ENCODE results near the gene RFFL.
A peak's percentile ranks its signal among the peaks of the same experiment; 100 is the strongest.
"Not testable (repeated sequence)": the region's sequence is repeated elsewhere in the genome, so short reads cannot be mapped to it uniquely, and the experiment has no call there.

RFFL gene, protein sequence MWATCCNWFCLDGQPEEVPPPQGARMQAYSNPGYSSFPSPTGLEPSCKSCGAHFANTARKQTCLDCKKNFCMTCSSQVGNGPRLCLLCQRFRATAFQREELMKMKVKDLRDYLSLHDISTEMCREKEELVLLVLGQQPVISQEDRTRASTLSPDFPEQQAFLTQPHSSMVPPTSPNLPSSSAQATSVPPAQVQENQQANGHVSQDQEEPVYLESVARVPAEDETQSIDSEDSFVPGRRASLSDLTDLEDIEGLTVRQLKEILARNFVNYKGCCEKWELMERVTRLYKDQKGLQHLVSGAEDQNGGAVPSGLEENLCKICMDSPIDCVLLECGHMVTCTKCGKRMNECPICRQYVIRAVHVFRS

DNA sequence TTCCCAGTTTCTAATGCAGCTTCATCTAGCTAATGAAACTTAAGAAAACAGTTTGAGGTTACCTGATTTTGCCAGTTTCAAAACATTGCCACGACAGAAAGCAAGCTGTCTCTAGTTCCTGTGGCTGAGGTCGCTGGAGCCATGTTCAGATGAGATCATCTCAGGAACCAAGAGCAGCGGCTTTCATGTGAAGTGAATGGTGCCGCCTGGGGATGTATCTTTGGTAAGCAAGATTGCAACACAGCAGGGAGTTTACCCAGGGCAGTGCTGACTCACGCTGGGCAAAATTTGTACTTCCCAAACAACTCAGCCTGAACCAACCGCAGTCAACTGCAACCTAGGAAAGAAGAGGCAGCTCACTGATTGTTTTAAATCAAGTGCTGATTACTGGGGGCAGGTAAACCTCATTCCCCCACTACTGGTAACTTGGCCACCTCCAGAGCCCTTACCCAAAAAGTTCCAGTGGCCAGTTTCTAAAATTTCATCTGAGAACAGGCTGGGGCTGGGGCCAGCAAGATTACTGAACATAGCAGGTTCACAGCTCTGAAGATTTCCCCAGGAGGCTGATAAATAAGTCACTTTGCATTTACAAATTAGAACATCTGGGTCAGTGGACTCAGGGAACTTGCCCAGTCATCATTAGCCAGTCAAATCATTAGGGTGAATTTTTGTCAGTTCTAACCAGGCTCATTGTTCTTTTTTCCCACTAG, at the start of gene RFFL:
Gene RFFL, minus strand, starts transcription at position 194 of the 710 bp plus-strand sequence. CDS start 37,154 bp downstream, outside the sequence.
- peak; percentile 98 for DNase-seq (ENCODE audit: low read depth)

DNA sequence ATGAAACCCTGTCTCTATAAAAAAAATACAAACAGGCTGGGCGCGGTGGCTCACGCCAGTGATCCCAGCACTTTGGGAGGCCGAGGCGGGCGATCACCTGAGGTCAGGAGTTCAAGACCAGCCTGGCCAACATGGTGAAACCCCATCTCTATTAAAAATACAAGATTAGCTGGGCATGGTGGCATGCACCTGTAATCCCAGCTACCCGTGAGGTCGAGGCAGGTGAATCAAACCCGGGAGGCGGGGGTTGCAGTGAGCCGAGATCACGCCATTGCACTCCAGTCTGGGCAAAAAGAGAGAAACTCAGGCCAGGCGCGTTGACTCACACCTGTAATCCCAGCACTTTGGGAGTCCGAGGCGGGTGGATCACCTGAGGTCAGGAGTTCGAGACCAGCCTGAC, 47.3 kb upstream of the RFFL start:
- not testable (repeated sequence) for DNase-seq (ENCODE audit: low read depth)

DNA sequence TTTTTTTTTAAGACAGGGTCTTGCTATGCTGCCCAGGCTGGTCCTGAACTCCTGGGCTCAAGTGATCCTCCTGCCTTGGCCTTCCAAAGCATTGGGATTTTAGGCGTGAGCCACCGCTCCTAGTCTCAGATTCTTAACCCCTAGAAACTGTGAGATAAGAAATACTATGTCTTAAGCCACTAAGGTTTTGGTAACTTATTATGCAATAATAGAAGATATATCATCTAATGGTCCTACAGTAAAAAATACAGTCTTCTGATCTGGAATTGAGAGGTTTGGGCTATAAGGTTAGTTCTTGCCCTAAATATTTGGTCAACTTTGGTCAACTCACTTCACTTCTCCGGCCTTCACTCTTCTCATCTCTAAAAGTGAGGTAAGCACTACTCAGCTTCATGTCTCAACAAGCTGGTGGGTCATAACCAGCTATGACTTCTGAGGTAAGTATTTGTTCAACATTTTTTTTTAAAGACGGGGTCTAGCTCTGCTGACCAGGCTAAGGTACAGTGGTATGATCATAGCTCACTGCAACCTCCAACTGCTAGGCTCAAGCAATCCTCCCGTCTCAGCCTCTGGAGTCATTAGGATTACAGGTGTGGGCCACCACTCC, 41.4 kb upstream of the RFFL start:
- DNase-seq (ENCODE audit: low read depth): no peak

DNA sequence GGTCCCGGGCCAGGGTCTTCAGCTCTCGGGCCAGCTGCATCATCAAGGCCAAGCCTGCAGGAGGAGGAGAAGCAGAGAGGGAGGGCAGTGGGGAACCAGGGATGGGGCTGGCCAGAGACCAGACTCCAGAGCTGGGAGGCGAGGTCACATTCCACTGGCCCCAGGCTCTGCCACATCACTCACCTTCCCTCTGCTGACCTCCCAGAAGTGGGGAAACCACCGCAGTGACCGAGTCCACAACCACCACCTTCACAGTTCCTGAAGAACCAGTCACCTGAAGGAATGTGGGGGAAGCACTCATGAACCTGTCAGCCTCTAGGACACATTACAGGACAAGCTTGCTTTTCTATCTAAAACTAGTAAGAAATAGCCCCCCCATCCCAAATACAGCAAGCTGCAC, 39.8 kb upstream of the RFFL start:
- DNase-seq (ENCODE audit: low read depth): no peak

DNA sequence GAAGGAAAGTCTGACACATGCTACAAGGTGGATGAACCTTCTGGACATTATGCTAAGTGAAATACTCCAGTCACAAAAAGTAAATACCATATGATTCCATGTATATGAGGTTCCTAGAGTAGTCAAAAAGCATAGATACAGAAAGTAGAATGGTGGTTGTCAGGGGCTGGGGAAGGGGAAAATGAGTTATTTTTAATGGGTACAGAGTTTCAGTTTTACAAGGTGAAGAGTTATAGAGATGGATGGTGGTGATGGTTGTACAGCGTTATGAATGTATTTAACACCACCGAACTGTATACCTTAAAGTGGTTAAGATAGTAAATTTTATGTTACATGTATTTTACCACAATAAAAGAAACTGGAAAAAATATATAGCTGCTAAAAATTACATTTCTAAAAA, 38.2 kb upstream of the RFFL start:
- no peak for DNase-seq (ENCODE audit: low read depth)

DNA sequence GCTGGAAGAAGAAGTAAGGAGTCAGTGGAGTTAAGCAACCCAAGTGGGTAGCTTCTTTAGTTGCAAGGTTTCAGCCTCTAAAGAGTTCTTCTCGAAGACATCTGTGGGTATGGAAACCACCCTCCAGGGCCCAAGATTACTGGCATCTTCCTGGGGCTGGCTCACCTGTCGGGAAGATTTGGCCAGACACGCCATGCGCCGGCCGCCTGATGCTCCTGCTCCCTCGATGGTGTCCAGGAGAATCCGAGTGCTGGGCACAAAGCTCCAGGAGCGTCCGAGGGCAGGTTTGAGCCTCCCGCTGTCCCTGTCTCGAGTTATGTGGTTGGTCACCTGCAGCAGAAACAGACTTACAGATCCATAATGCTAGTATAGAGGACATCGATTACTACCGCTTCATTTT, 37.5 kb upstream of the RFFL start:
- no peak for DNase-seq (ENCODE audit: low read depth)

DNA sequence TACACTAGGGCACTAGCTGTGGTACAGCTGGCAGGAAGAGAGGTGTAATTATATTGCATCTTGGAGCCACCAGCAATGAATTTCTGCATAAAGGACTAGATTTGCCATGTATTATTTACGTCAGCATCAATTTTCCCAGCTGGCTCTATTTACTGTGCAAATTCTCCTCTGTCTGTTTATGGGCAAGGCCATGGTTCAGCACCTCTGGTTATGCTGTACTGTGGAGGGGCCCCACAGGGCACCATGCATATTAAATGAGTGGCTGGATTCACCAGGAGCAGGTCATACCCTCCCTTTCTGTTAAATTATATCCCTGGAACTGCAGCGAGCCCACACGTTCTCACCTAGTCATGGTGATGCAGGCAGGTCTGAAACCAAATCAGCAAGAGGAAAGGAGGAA, 36.4 kb upstream of the RFFL start:
- no peak for DNase-seq (ENCODE audit: low read depth)

DNA sequence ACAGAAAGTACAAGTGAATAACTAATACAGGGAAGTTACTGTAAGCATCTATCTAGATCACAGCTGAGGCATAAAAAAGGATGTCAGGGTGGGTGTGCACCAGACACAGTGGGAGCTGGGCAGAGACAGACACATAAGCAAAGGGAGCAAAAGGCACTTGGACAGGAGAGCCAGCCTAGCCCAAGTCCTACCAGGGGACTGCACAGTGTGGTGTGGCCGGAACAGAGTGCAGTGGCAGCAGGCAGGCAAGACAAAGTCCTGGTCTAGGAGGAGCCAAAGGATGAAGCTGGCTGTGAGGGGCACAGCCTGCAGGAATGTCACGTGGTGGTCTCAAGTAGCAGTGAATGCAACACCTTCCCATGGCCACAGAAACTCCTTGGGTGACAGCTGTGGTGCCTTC, 34.3 kb upstream of the RFFL start:
- DNase-seq (ENCODE audit: low read depth): no peak

DNA sequence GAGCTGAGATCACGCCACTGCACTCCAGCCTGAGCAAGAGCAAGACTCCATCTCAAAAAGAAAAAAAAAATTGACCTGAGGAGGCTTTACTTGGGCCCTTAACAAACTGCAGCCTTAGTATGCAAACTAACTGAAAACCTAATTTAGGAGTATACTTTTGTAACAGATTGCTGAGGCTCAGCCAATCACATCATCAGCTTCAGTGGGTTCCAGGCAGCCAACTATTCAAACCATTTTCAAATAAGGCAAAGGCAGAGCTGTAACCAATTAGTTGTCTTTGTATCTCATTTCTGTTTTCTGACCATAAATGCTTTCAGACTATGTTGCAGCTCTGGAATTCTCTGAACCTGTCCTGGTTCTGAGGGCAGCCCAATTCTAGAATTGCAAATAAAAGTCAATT, 32.2 kb upstream of the RFFL start:
- DNase-seq (ENCODE audit: low read depth): no peak

DNA sequence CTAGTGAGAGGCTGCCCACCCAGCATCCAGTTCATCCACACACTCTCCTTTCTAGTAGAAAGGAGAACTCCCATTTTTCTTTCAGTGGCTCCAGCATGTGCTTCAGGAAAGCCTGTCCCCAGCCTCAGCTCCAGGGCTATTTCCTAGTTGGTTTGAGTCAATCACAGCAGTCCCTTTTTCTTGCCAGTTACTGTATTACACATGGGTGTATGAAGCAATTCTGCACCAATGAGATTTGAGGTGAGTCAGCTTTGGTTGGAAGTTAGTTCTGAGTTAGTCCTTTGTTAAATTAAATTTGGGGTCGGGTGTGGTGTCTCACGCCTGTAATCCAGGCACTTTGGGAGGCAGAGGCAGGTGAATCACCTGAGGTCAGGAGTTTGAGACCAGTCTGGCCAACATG, 31.4 kb upstream of the RFFL start:
- DNase-seq (ENCODE audit: low read depth): peak; percentile 82

DNA sequence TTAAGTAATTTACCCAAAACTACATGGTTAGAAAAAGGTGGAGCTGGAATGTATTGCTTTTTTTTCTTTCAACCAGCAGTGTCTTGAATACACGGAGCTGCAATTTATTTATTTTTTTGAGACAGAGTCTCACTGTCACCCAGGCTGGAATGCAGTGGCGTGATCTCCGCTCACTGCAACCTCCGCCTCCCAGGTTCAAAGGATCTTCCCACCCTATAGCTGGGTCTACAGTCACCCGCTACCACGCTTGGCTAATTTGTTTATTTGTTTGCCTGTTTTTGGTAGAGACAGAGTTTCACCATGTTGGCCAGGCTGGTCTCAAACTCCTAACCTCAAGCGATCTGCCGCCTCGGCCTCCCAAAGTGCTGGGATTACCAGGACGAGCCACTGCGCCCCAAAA, 27.2 kb upstream of the RFFL start:
- not testable (repeated sequence) for DNase-seq (ENCODE audit: low read depth)

DNA sequence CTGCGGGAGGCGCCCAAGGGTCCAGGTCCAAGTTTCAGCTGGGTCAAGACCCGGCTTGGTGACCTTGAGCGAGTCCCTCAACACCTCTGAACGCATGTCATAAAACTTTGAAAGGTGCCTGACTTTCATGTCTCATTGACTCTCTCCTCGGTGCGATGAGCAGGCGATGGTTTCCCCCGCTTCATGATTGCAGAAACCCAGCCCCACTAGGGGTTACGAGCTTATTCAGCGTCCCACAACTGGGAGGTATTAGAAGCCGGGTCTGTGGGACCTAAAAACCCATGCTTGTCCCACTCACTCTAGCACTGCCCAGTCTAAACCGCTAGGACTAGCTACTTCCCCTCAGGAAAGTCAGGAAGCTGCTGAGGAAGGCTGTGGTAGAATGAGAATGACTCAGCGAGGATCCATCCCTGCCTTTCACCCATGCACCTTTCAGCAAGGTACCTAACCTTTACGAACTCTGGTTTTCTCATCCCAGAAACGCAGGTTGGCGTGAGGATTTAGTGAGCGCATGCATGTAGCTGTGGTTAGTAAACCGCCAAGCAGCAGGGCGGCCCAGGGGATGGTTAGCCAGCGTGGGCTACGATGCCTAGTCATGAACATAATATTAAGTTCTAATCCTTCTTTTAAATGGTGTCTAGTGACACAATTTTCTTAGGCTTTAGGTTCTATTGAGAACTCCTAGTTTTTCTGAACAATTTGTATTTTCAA, 26.2 kb upstream of the RFFL start:
- DNase-seq (ENCODE audit: low read depth): peak; percentile 50

DNA sequence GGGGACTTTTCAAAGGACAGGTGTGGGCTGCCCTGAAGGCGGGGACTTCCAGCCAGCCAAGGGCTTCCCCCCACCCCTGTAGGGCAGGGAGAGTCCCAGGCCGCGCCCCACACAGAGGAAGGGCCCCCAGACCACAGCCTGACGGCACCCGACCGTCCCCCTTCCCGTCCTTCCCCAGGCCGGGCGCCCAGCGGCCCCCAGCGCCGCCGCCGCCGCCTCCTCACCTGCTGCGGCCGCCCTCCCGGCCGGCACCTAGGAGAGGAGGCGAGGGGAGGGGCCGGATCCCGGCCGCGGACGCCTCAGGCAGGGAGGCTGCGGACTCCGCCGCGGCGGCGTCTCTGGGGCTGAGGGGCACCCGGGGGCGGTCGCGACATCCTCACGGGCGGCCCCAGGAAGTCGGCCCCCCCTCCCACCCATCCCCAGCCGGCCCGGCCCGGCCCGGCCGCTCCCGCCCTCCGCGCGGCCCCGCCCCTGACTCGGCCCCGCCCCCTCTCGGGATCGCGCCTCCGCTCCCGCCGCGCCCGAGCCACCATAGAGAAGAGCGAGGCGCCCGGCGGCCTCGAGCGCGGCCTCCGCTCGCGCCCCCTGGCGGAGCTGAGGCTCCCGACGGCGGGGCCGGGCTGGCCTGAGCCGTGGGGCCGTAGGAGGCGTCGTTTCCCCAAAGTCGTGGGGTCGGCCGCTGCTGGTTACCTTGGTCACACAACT, 25.5 kb upstream of the RFFL start:
- DNase-seq (ENCODE audit: low read depth): peak; percentile 84

DNA sequence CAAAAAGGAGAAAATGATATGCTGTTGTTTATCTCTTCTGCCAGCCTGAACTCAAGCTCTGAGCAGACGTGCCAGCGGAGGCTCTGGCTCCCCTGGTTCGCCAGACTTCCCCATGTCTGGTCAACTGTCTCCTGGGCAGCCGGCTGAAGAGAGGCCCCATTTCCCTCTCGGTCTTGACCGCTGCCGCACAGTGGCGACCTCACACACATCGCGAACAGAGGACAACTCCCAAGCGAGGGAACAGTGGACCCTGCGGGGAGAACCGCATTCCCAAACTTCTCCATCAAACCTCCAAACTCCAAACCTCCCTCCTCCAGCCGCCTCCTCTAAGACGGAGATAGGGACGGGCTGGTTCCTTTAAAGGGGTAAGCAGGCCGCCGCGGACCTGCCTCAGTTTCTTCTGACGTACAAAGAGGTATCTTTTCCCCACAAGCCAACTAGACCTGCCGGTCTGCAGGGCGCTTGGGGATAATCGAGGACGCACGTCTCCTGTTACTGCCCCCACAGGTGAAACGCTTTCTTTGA, 24.9 kb upstream of the RFFL start:
- peak; percentile 66 for DNase-seq (ENCODE audit: low read depth)

DNA sequence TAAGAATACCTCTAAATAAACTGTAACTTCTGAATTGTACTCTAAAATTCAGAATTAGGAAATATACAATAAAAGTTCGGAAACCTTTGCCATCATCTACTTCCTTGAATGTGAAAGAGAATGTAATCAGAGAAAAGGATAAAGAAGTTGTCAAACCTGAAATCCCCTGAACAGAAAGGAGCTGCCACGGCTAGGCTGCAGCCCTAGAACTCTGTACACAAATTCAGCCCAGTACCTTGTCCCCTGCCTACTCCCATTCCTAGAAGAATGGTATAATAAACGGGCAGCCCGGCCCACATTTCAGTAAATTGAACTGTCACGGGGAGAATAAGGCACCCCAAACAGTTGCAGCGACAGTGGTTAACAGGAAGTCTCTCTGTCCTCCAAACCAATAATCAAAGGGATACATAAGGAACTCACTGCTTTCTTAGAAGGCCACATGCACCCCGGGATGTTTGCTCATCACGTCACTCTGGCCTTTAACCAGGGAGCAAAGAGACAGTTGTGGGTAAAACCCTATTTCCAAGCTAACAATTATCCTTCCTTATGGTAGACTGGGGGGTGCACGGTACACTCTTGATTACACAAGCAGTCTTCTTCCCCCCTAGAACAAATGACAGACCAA, 24.3 kb upstream of the RFFL start:
- peak; percentile 38 for DNase-seq (ENCODE audit: low read depth)

DNA sequence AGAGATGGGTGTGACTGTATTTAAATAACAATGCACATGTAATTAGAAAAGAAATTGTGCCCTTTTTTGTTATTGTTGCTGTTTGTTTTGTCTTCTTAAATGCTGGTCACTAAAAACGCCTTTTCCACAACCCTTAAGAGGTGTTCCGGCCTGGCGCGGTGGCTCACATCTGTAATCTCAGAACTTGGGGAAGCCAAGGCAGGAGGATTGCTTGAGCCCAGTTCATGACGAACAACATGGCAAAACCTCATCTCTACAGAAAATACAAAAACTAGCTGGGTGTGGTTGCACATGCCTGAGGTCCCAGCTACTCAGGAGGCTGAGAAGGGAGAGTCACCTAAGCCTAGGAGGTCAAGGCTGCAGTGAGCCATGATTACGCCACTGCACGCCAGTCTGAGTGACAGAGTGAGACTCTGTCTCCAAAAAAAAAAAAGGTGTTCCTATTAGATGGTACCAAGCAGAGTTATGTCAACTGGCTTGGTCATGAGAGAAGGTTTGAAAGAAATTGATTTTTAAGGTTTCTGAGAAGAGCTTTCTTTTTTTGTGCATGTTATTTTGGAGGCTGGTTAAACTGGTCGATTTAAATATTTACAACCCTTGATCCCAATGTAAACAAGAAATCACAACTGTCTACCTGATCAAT, 23.5 kb upstream of the RFFL start:
- no peak for DNase-seq (ENCODE audit: low read depth)

DNA sequence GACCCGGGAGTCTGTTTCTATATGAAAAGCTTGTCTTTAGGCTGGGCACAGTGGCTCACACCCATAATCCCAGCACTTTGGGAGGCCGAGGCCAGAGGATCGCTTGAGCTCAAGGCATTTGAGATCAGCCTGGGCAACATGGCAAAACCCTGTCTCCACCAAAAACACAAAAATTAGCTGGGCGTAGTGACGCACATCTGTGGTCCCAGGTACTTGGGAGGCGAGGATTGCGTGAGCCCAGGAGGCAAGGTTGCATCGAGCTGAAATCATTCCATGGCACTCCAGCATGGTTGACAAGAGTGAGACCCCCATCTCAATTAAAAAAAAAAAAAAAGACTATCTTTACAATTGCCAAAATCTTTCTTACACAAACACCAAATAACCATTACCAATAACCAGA, 22.7 kb upstream of the RFFL start:
- DNase-seq (ENCODE audit: low read depth): no peak

DNA sequence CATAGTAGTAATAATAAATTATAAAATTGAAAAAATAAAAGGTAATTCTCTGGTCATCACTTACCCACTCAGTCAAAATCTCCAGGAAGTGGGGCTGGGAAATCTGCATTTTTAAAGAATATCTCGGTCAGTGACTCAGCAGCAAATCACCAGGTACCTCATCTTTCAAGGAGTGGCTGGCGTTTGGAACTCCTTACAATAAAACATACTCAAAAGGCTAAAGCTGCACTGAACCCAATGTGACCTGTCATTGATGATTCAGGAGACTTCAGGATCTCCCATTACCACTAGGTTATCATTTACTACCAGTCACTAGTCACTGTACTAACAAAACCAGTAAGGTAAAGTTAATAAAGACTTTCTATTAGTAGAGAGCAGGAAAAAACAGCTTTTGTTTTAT, 21.5 kb upstream of the RFFL start:
- DNase-seq (ENCODE audit: low read depth): peak; percentile 55

DNA sequence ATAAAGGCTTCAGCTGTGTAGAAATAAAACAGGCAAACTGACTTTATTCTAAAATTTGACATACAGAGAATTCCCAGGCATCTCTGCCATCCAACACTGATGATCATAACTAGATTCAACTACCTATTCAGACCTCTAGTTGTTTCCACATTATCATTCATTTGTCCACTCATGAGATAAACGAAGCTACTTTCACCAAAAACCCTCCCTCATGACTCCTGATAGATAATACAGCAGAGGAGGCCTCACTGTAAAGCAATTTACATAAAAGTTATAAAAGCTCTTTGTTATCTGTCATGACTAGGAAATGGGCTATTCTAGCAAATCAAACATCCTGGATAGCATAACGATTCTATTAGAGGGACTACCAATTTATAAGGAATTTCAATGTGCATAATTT, 19.6 kb upstream of the RFFL start:
- DNase-seq (ENCODE audit: low read depth): no peak

DNA sequence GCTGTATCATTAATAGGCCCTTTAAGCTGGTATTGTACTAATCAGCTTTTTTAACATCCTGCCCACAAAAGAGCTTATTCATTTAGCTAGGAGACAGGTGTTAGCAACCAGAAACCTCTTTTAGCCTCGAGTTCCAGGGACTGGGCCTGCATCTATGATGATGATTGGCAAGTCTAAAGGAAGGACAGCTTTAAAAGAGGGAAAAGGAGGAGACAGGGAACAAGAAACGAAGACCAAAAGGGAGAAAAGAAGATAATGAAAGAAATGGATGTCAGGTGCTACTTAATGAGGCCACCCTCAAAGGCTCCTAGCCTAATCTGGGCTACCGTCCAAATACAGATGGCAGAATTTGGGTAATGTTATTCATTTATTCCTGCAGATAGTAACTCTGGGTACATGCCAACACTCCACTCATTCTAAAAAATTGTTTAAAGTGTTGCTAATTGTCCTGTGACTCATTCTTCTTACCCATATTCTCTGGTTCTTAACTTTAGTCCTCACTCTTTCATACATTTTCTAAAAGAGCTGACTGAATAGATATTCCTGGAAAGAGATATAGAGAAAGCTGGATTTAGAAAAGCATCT, 18.7 kb upstream of the RFFL start:
- peak; percentile 95 for DNase-seq (ENCODE audit: low read depth)

Measured in EH (cell line).